Hematopoietic multipotent progenitor cell treated with erythropoietin and hydrocortisone succinate and interleukin-3 and kit ligand, for 15 days (in vitro differentiated cells): ENCODE results near the gene DMRTB1.
"Not testable (repeated sequence)": the region's sequence is repeated elsewhere in the genome, so short reads cannot be mapped to it uniquely, and the experiment has no call there.

Experiments used
- DNase-seq: peaks from one replicate; pipeline ENCODE4 v3.0.0-alpha.2; 2015; ENCODE audit warnings: low spot score

The DMRTB1 gene

GRCh38 chr1:53459321-53460175, at the start of gene DMRTB1:
Gene DMRTB1, plus strand, starts transcription at chr1:53459399. Its CDS starts 55 bp downstream, at chr1:53459454.
- no peak for DNase-seq

- no peak for DNase-seq
Measured at GRCh38 chr1:53409695-53410094, 49.5 kb upstream of the DMRTB1 start.

- DNase-seq, result no peak
Measured at GRCh38 chr1:53410100-53410541, 49.1 kb upstream of the DMRTB1 start.

- DNase-seq, result no peak
Measured at GRCh38 chr1:53410701-53411100, 48.5 kb upstream of the DMRTB1 start.

- no peak for DNase-seq
Measured at GRCh38 chr1:53411541-53412152, 47.6 kb upstream of the DMRTB1 start.

GRCh38 chr1:53412285-53413174, 46.7 kb upstream of the DMRTB1 start:
- DNase-seq, result no peak

- no peak for DNase-seq
Measured at GRCh38 chr1:53413175-53414001, 45.8 kb upstream of the DMRTB1 start.

- no peak for DNase-seq
Measured at GRCh38 chr1:53414632-53415031, 44.6 kb upstream of the DMRTB1 start.

GRCh38 chr1:53415432-53415831, 43.8 kb upstream of the DMRTB1 start:
- DNase-seq, result no peak

GRCh38 chr1:53416269-53416813, 42.9 kb upstream of the DMRTB1 start:
- no peak for DNase-seq

GRCh38 chr1:53417074-53417511, 42.1 kb upstream of the DMRTB1 start:
- no peak for DNase-seq

- DNase-seq, result no peak
Measured at GRCh38 chr1:53419034-53419433, 40.2 kb upstream of the DMRTB1 start.

GRCh38 chr1:53420341-53420740, 38.9 kb upstream of the DMRTB1 start:
- DNase-seq, result no peak

- no peak for DNase-seq
Measured at GRCh38 chr1:53421208-53421607, 38.0 kb upstream of the DMRTB1 start.

GRCh38 chr1:53430261-53430660, 28.9 kb upstream of the DMRTB1 start:
- no peak for DNase-seq

GRCh38 chr1:53430779-53431178, 28.4 kb upstream of the DMRTB1 start:
- DNase-seq, result no peak

GRCh38 chr1:53431244-53431643, 28.0 kb upstream of the DMRTB1 start:
- no peak for DNase-seq

GRCh38 chr1:53431805-53432565, 27.2 kb upstream of the DMRTB1 start:
- no peak for DNase-seq

- DNase-seq, result no peak
Measured at GRCh38 chr1:53432611-53433010, 26.6 kb upstream of the DMRTB1 start.

- not testable (repeated sequence) for DNase-seq
Measured at GRCh38 chr1:53434405-53435007, 24.7 kb upstream of the DMRTB1 start.
